Measurements from ENCODE around the gene YJU2. TPM values are rescaled to one million over a fixed set of nuclear protein-coding genes. Genes with fewer than 3 reads are reported as not detected.

Gene YJU2
- total RNA-seq, 1 donor from 2014 or later = 13.7 TPM

DNA sequence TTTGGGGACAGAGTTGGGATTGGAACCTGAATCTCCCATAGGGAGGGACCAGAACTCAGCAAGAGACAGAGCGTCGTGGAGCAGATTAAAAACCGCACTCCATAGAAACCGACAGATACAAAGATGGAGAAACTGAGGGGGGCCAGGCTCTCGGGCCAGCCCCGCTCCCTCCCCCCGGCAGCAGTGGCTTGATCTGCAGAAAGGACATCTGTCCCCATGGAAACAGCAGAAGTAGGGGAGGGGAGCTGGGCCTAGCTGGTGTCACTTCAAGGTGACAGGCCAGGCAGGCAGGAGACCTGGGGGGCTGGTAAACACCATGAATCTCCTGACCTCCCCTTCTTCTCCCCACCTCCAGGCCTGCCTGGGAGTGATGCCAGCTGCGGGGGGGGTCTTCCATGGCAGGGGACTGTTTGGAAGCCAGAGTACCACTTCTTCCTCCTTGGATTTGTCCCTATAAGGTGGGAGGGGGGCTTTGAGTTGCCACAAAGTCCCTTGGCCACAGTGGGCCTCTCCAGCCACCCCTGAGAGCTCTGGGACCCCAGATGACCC is 44.4 kb downstream of the YJU2 start:
- Mint-ChIP-seq H3K4me1 (ENCODE audit: low read depth) (no peaks in the 10 kb centered on the region), H3K27ac (ENCODE audit: unreplicated experiment) (peak overlapping the region; percentile 51), H3K9me3 (ENCODE audit: low read depth) (no peaks in the 10 kb centered on the region), H3K36me3 (ENCODE audit: low read depth) (no peaks in the 10 kb centered on the region), H3K27me3 (ENCODE audit: low read depth) (peaks cover 18% of the 10 kb centered on the region), H3K4me3 (ENCODE audit: unreplicated experiment) (no peak overlapping the region)
- DNase-seq (ENCODE audit: low spot score) = no peak
- TF ChIP-seq, protein P1, sequence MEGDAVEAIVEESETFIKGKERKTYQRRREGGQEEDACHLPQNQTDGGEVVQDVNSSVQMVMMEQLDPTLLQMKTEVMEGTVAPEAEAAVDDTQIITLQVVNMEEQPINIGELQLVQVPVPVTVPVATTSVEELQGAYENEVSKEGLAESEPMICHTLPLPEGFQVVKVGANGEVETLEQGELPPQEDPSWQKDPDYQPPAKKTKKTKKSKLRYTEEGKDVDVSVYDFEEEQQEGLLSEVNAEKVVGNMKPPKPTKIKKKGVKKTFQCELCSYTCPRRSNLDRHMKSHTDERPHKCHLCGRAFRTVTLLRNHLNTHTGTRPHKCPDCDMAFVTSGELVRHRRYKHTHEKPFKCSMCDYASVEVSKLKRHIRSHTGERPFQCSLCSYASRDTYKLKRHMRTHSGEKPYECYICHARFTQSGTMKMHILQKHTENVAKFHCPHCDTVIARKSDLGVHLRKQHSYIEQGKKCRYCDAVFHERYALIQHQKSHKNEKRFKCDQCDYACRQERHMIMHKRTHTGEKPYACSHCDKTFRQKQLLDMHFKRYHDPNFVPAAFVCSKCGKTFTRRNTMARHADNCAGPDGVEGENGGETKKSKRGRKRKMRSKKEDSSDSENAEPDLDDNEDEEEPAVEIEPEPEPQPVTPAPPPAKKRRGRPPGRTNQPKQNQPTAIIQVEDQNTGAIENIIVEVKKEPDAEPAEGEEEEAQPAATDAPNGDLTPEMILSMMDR (IDR thresholded peaks at IDR 0.05) = no peak

DNA sequence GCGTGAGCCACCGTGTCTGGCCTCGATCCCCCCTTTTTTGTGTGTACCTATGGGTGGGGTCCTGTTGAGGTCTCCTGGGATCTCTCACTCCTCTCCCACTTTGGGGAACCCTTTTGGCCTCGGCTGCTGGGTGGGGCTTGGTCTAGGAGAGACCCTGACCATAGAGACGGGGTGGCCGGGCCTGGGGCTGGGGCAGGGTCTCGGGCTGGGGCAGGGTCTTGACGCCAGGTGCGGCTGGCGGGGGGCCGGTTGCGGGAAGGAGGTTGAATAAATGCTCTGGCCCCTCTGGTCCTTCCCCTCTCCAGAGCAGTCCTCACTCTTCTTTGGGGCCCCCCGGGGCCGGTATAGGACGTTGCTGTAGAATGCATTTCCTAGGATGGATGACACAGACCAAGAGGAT is 45.6 kb downstream of the YJU2 start:
- TF ChIP-seq, protein P1 (IDR thresholded peaks at IDR 0.05) = no peak
- Mint-ChIP-seq H3K4me1 (ENCODE audit: low read depth) (no peaks in the 10 kb centered on the region), H3K36me3 (ENCODE audit: low read depth) (no peaks in the 10 kb centered on the region), H3K4me3 (ENCODE audit: unreplicated experiment) (no peak overlapping the region), H3K27ac (ENCODE audit: unreplicated experiment) (no peak overlapping the region), H3K27me3 (ENCODE audit: low read depth) (peaks cover 13% of the 10 kb centered on the region), H3K9me3 (ENCODE audit: low read depth) (no peaks in the 10 kb centered on the region)
- DNase-seq (ENCODE audit: low spot score) = no peak

DNA sequence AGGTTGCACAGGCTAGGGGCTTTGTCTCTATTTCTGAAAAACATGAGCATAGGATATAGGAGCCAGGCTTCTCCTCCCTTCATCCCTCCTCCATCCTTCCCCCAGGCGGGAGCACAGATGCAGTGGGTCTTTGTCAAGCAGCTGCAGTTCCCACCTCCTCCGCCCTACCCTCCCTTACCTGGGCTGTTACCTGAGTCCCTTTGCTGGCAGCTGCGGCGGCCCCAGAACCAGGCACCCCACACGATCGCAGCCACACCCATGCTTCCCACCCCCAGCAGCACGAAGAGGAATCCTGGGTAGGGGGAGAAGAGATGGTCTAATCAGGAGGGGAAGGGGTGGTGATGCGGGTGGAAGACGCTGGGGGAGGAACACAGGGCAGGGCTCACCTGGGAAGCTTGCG is 47.5 kb downstream of the YJU2 start:
- H3K27ac Mint-ChIP-seq (ENCODE audit: unreplicated experiment) = no peak overlapping the region
- H3K9me3 Mint-ChIP-seq (ENCODE audit: low read depth) = no peaks in the 10 kb centered on the region
- no peaks in the 10 kb centered on the region for H3K36me3 Mint-ChIP-seq (ENCODE audit: low read depth)
- H3K4me3 Mint-ChIP-seq (ENCODE audit: unreplicated experiment) = no peak overlapping the region
- H3K27me3 Mint-ChIP-seq (ENCODE audit: low read depth) = peaks cover 7% of the 10 kb centered on the region
- no peaks in the 10 kb centered on the region for H3K4me1 Mint-ChIP-seq (ENCODE audit: low read depth)
- TF ChIP-seq, protein P1 (IDR thresholded peaks at IDR 0.05) = no peak
- no peak for DNase-seq (ENCODE audit: low spot score)

DNA sequence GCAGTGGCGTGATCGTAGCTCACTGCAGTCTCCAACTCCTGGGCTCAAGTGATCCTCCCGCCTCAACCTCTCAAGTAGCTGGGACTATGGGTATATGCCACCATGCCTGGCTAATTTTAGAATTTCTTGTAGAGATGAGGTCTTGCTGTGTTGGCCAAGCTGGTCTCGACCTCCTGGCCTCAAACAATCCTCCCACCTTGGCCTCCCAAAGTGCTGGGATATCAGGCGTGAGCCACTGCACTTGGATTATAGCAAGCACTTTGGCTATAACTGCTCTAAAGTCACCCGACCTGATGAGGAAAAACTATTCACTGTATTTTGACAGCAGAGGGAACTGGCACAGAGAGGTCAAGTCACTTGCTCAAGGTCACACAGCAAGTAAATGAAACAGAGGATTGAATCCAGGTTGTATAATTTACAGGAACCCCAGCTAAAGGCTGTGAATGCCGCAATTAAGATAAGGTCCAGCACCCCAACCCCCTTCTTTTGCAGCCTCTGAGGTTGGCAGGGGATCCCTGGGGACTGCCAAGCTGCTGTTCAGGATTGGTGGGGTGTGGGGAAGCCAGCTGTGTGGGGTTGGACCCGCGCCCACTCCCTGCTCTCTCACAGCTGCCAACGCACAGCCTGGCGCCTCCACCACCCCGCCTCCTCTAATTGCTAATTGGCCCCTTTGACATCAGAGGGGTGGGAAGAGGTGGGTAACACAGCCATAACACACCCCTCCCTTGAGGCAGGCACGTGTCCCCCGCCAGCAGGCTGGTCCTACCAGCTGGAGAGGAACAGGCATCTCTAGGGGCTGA is 49.3 kb downstream of the YJU2 start:
- Mint-ChIP-seq H3K27me3 (ENCODE audit: low read depth) (peaks cover 2% of the 10 kb centered on the region), H3K4me1 (ENCODE audit: low read depth) (no peaks in the 10 kb centered on the region), H3K4me3 (ENCODE audit: unreplicated experiment) (no peak overlapping the region), H3K36me3 (ENCODE audit: low read depth) (no peaks in the 10 kb centered on the region), H3K27ac (ENCODE audit: unreplicated experiment) (no peak overlapping the region), H3K9me3 (ENCODE audit: low read depth) (no peaks in the 10 kb centered on the region)
- no peak for DNase-seq (ENCODE audit: low spot score)
- TF ChIP-seq, protein P1 (IDR thresholded peaks at IDR 0.05) = no peak

DNA sequence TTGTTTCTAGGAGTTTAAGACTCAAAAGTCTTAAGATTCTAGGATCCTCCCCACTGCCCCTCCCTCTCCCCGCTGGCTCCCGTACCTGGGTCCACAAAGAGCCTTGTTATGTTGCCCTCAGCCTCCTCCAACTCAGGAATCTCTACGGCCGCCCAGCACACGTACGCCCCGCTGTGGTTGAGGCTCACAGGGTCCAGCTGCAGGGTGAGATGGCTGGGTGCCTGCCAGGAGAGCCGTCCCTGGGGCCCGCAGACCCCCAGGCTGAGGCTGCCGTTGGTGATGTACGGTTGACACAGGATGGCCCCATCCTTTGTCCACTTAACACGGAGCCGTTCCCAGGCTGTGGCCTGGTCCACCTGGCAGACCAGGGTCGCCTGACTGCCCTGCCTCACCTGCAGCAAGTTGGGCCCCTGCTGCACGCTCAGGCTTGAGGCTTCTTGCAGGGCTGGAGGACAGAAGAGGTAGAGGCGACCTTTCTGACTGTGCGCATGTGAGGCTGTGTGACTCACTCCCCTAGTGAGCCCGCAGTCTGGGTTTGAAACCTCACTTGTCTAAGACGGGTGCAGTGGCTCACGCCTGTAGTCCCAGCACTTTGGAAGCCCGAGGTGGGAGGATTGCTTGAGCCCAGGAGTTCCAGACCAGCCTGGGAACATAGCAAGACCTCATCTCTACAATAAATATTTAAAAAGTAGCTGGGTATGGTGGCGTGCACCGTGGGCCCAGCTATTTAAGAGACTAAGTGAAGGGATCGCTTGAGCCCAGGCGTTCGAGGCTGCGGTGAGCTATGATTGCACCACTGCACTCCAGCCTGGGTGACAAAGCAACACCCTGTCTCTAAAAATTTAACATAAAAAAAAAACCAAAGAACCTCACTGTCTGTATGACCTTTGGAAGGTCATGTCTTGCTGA is 51.3 kb downstream of the YJU2 start:
- Mint-ChIP-seq H3K27me3 (ENCODE audit: low read depth) (peaks cover 2% of the 10 kb centered on the region), H3K36me3 (ENCODE audit: low read depth) (no peaks in the 10 kb centered on the region), H3K9me3 (ENCODE audit: low read depth) (no peaks in the 10 kb centered on the region), H3K4me1 (ENCODE audit: low read depth) (no peaks in the 10 kb centered on the region), H3K27ac (ENCODE audit: unreplicated experiment) (no peak overlapping the region), H3K4me3 (ENCODE audit: unreplicated experiment) (no peak overlapping the region)
- TF ChIP-seq, protein P1 (IDR thresholded peaks at IDR 0.05) = no peak
- no peak for DNase-seq (ENCODE audit: low spot score)

Measured in chondrocyte (in vitro differentiated cells).